HG03439 (cell line): ENCODE results near the gene HELZ2.
"Not testable (repeated sequence)": the region's sequence is repeated elsewhere in the genome, so short reads cannot be mapped to it uniquely, and the experiment has no call there.

Experiments used
- ATAC-seq: cut with Tn5 transposase; IDR thresholded peaks from one replicate; pipeline ENCODE4 v1.9.1; 2021; ENCODE audit warnings: mild to moderate bottlenecking, moderate library complexity; ENCODE audit not compliant: unreplicated experiment

Gene HELZ2

GRCh38 chr20:63574156-63574828 is at the start of gene HELZ2:
TSS of gene HELZ2 (minus strand) at chr20:63574239. CDS start at chr20:63572385, 1,854 bp downstream.
- ATAC-seq: peak; percentile 49

DNA sequence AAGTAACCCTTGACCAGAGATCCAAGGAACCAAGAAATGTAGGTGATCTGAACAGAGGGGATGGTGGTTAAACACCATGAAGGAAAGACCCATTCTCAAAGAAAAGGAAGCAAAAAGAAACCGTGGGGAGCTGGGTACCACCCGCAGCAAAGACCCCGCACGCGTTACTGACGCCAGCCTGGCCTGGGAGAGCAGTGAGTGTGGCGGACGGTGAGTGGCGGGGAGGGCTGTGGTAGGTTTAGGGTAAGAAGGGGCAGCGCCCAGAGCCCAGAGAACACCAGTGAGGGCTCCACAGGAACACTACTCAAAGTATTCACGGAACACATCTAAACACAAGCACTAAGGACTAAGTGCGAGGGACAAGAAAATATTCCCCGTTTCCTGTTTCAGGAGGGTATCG is 48.7 kb upstream of the HELZ2 start:
- ATAC-seq: no peak

DNA sequence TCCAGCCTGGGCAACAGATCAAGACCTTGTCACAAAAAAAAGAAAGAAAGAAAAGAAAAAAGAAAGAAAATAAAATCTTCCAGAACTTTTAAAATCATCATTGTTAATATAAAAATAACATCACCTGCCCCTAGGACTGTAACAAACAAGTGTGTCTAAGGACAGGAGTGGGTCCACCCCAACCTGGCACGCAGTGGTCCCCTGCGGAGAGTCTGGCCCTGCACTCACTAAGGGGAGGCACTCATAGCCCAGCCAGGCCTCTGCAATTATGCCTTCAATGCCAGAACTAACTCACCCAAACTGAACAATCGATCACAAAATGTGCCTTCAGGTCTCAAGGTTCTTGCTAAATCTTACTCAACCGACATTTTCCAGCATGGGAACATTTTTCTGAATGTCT is 48.1 kb upstream of the HELZ2 start:
- no peak for ATAC-seq

DNA sequence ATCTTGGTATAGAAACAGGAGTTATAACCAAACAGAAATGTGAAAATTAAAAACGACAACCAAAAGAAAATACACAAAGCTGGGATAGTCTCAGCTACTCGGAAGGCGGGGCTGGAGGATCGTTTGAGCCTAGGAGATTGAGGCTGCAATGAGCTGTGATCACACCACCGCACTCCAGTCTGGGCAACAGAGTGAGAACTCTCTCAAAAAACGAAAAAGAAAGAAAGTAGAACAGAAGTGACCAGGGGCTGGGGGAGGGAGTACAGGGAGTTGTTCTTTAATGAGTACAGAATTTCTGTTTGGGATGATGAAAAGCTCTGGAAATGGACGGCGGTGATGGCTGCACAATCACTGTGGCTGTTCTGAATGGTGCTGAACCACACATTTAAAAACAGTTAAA is 47.0 kb upstream of the HELZ2 start:
- no peak for ATAC-seq

GRCh38 chr20:63619505-63619904 is 45.5 kb upstream of the HELZ2 start:
- no peak for ATAC-seq

GRCh38 chr20:63619086-63619485 is 45.0 kb upstream of the HELZ2 start:
- no peak for ATAC-seq

DNA sequence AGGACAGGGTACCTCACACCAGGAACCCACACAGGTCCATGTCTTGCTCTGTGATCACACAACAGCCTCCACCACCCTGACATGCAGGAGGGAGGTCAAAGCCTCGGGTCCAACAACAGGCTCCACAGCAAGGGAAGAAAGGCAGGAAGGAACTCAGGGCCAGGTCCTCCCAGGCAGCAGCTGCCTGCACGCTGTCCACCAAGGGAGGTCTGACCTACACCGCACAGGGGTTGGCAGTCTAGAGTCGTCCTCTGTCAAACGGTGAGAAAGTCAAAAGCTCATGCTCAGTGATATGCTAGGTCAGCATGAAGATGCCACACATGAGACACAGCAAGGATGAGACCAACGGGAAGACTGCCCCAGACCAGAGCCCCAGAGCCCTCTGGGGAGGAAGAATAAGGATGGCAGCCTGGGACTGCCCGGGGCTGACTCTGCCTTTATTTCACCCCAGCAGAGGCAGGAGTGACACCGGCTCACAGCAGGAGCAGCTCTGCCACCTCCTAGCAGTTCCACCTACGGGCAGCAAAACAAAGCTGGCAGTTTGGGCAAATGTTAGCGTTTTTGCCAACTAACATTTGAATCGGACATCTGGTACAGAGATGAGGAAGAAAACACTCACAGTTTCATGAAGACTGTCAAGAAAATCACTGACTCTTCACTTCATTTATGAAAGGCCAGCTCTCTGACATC is 44.4 kb upstream of the HELZ2 start:
- no peak for ATAC-seq

GRCh38 chr20:63617876-63618265 is 43.8 kb upstream of the HELZ2 start:
- ATAC-seq: no peak

DNA sequence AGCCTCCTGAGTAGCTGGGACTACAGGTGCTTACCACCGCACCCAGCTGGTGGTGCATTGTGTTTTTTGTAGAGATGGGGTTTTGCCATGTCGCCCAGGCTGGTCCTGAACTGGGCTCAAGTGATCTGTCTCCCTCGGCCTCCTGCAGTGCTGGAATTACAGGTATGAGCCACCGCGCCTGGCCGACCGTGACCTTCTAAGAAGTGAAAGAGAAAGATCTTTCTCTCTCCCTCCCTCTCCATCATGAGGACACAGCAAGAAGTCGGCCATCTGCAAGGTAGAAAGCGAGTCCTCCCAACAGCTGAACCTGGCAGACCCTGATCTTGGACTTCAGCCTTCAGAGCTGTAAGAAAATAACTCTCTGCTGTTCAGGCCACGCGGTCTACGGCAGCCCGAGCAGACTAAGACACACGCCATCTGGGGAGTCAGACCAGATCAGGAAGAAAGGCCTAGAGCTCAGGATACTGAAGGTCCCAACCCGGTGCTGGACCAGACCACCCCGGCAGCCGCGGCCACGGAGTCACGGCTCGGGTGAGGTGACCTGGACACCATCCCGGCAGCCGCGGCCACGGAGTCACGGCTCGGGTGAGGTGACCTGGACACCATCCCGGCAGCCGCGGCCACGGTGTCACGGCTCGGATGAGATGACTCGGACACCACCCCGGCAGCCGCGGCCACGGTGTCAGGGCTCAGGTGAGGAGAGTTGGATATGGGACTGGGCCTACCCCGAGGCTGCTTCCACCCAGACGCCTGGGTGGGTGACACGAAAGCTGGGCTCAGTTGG is 43.2 kb upstream of the HELZ2 start:
- no peak for ATAC-seq

DNA sequence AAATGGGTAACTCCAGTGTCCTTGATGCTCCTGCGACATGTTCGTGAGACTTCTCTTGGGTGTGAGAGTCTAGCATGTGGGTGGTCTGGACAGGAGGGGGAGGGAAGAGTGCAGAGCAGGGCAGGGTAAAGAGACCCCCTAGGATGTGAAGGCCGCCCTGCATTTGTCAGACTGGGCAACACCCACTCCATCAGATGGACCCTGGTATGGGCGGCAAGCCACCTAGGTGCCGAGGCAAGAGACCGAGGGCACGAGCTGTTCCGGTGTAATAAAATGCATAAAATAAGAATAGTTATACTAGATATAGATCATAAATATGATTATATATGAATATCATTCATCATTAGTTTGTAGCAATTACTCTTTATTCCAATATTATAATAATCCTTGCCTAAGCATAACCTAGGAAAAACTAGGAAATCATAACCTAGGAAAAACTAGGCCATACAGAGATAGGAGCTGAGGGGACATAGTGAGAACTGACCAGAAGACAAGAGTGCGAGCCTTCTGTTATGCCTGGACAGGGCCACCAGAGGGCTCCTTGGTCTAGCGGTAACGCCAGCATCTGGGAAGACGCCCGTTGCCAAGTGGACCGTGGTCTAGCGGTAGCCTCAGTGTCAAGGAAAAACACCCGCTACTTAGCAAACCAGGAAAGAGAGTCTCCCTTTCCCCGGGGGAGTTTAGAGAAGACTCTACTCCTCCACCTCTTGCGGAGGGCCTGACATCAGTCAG is 40.0 kb upstream of the HELZ2 start:
- ATAC-seq: not testable (repeated sequence)

- no peak for ATAC-seq
These were observed 38.4 kb upstream of the HELZ2 start for GRCh38 chr20:63612276-63612931.

GRCh38 chr20:63611646-63612045 is 37.6 kb upstream of the HELZ2 start:
- ATAC-seq: no peak

DNA sequence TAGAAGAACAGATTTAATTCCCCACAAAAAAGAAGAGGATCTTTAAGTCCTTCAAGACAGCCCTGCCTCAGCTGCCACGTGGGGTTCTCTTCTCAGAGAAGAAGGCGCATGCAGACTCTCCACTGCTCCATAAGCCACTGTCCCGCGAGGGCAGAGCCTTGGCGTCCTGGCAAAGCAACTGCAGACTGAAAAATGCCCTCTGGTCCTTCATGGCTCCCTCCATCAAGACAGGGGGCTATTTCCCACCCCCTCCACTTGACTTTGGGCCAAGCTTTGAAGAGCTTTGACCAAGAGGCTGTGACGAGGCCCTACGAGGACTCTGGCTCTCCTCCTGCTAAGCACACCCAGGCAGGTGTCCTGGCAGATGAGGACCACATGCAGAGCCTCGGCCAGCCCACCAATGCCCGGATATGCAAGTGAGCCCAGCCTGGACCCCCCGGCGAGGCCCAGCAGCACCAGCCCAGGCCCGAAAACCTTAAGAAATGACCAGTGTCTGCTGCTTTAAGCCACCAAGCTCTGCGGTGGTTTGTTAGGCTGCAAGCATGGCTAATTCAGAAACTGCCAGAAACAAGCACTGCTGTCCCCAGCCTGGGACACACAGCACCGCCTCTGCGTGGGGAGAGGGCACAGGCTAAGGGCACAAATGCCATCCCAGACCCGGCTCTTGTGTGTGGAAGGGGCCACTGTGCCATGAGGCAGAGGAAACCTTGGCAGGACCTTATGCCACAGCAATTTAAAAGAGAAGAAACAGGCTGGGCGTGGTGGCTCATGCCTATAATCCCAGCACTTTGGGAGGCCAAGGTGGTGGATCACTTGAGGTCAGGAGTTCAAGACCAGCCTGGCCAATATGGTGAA is 36.8 kb upstream of the HELZ2 start:
- no peak for ATAC-seq

DNA sequence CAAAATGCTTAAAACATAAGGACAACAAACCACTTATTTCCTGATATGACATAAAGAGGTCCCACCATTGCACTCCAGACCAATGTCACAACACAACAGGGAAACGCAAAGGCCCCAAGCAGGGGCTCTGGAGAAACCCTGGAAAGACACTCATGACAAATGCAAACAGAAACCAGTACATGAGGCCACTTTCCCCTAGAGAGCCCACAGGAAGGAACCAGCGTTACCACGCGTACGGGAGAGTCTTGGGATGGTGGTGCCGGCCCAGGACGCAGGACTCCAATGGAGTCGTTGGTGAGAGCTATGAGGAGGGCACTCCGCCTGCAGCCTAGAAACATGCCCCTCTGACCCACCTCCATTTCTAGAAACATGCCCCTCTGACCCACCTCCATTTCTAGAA is 32.6 kb upstream of the HELZ2 start:
- no peak for ATAC-seq

DNA sequence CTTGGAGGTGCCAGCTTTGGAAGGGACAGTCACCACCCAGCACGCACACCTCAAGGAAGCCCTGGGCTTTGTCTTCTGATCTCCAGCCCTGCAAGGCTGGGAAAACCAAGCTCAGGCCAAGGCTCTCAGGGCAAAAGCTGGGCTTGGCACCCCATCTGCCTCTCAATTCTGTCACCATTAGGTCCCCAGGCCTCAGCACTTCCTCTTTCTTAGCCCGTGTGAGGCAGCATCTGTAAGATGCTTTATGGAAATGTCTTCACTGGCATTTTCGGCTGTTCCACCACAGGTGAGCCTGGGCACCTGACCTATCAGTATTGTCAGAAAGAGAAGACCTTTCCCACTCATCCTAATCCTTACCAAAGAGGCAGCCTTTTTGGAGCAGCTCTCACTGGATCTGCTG is 28.3 kb upstream of the HELZ2 start:
- ATAC-seq: no peak

DNA sequence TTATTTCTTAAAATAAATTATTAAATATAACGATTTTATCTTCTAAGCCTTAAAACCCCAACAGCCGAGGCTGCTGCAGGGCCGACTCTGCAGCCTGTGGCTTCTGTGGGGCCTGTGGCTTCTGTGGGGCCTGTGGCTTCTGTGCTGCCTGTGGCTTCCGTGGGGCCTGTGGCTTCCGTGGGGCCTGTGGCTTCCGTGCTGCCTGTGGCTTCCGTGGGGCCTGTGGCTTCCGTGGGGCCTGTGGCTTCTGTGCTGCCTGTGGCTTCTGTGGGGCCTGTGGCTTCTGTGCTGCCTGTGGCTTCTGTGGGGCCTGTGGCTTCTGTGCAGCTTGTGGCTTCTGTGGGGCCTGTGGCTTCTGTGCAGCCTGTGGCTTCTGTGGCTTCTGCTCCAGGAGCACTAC is 27.6 kb upstream of the HELZ2 start:
- ATAC-seq: not testable (repeated sequence)

DNA sequence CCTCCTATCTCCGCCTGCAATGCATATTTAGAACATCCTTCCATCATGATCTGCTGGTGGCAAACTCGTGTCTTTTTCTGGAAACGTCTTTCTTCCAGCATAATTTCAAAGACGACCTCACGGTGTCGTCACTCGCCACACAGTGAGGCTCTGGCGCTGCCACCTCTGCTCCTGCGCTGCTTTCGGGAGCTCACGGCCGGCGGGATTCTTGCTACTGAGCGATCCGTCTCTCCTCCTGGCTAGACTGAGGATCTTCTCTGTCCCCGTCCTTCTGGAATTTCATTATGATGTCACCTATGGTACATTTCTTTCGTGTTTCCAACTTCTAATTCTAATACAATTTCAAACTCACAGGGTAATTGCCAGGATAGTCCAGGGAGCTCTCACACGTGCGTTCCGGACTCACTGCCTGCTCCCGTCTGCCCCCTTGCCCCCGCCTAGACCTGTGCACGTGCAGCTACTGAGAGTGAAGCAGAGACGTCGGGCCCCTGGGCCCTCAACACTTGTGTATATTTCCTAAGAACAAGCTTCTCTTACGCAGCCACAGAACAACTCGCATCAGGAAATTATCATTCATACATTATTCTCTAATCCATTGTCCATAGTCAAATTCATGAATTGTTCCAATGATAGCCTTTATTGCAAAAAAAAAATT is 25.5 kb upstream of the HELZ2 start:
- ATAC-seq: no peak

DNA sequence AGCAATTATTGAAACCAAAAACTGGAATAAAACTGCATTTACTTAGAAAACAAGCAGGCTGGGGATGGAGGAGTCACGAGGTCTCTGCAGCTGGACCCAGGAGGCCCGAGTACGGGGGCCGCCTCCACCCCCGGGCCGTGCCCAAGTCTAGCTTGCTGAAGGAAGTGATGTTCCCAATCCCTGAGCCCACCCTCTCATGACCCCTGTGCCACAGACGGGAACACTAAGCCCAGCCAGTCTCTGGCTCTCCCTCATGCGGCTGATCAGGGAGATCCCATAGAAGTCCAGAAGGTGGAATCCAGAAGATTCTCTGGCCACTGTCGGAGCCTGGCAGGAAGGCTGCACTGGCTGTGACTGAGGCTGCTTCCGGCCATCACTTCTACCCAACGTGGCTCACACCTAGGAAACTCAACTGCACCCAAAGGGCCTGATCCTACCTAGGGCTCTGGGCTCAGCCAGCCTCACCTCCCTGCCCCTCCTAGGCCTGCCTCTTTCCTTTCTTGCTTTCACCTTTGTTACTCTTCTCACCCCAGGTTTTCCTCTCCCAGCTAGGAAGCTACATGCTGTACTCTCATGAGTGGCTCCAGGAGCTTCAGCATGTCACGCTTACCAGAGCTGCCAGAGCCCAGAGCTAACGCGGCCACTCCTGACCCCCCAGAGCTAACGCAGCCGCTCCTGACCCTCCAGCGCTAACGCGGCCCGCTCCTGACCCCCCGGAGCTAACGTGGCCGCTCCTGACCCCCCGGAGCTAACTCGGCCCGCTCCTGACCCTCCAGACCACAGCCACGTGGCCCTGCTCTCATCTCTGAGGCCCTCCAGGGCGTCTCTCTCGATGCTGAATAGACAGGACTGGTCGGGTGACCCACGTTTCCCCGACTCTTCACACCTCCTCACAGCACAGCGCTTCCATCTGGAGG is 24.7 kb upstream of the HELZ2 start:
- ATAC-seq: no peak
